Epithelial cell of proximal tubule (primary cell): ENCODE data around the gene MCTP1. TPM values are rescaled to one million over a fixed set of nuclear protein-coding genes. Genes with fewer than 3 reads are reported as not detected.

Experiments
- DNase-seq: peaks from one replicate; pipeline ENCODE4 v3.0.0-alpha.2; 2011; ENCODE audit warnings: low read depth
- H3K4me3 ChIP-seq: 2 replicates; pipeline ENCODE4 v1.5.1; 2011; ENCODE audit warnings: low read depth, mild to moderate bottlenecking, low read length
- CTCF ChIP-seq: conservative IDR thresholded peaks from 2 replicates; pipeline ENCODE4 v1.5.1; 2012; ENCODE audit warnings: low read depth, mild to moderate bottlenecking, low read length
- total RNA-seq: library from RNA; depleted of rRNA; stranded (reverse); fragments of >200 nt; gene quantifications from 2 replicates; pipeline ENCODE4 v1.2.3, GENCODE V29; 2015

The MCTP1 gene
- total RNA-seq, 1 donor from 2014 or later, result 9.7 TPM

- no peak for DNase-seq
- no peak for TF ChIP-seq CTCF
- H3K4me3 ChIP-seq, result no peak overlapping the region
These were observed 239.5 kb downstream of the MCTP1 start for GRCh38 chr5:95045181-95045965.

- H3K4me3 ChIP-seq, result no peak overlapping the region
- no peak for TF ChIP-seq CTCF
- no peak for DNase-seq
These were observed 240.8 kb downstream of the MCTP1 start for GRCh38 chr5:95044096-95044495.

GRCh38 chr5:95043648-95044047 lies 241.2 kb downstream of the MCTP1 start:
- no peak for TF ChIP-seq CTCF
- DNase-seq, result no peak
- H3K4me3 ChIP-seq, result no peak overlapping the region

- TF ChIP-seq CTCF, result no peak
- H3K4me3 ChIP-seq, result no peak overlapping the region
These were observed 241.7 kb downstream of the MCTP1 start for GRCh38 chr5:95043234-95043633.

GRCh38 chr5:95042037-95042436 lies 242.9 kb downstream of the MCTP1 start:
- H3K4me3 ChIP-seq, result no peak overlapping the region
- TF ChIP-seq CTCF, result no peak
- DNase-seq, result no peak

More at GRCh38 chr5:95043234-95043633, 241.7 kb downstream of the MCTP1 start:
- DNase-seq, result no peak

- no peak for TF ChIP-seq CTCF
- no peak overlapping the region for H3K4me3 ChIP-seq
- no peak for DNase-seq
These were observed 248.8 kb downstream of the MCTP1 start for GRCh38 chr5:95035891-95036685.
